Osteocyte (in vitro differentiated cells): ENCODE results near the gene ERO1B. TPM values are rescaled to one million over a fixed set of nuclear protein-coding genes. Genes with fewer than 3 reads are reported as not detected.

Experiments
- DNase-seq: peaks from one replicate; pipeline ENCODE4 v3.0.0; 2021; ENCODE audit warnings: mixed read lengths; ENCODE audit not compliant: unreplicated experiment; ENCODE audit errors: extremely low spot score
- H3K27ac Mint-ChIP-seq: one replicate; pipeline ENCODE4 v1.8.0; 2021; ENCODE audit warnings: mild to moderate bottlenecking, mixed read lengths; ENCODE audit not compliant: unreplicated experiment
- H3K27me3 Mint-ChIP-seq: one replicate; pipeline ENCODE4 v1.8.0; 2021; ENCODE audit warnings: mixed read lengths; ENCODE audit not compliant: unreplicated experiment
- H3K36me3 Mint-ChIP-seq: one replicate; pipeline ENCODE4 v1.8.0; 2021; ENCODE audit warnings: mixed read lengths; ENCODE audit not compliant: unreplicated experiment
- H3K4me1 Mint-ChIP-seq: one replicate; pipeline ENCODE4 v1.8.0; 2021; ENCODE audit warnings: mixed read lengths; ENCODE audit not compliant: unreplicated experiment
- H3K4me3 Mint-ChIP-seq: one replicate; pipeline ENCODE4 v1.8.0; 2021; ENCODE audit warnings: mild to moderate bottlenecking, moderate library complexity, mixed read lengths; ENCODE audit not compliant: unreplicated experiment
- H3K9me3 Mint-ChIP-seq: one replicate; pipeline ENCODE4 v1.8.0; 2021; ENCODE audit warnings: mixed read lengths; ENCODE audit not compliant: unreplicated experiment
- CTCF ChIP-seq: fragments of 200-600 bp; sonication (generic); IDR thresholded peaks from 2 replicates; pipeline ENCODE4 v1.5.0; 2021; ENCODE audit warnings: antibody characterized with exemption, mild to moderate bottlenecking, moderate library complexity
- total RNA-seq: library from RNA; stranded (reverse); gene quantifications from 2 replicates; pipeline ENCODE4 v1.2.1, GENCODE V29; 2021

ERO1B gene
- total RNA-seq, 1 donor from 2014 or later = 4.8 TPM

- Mint-ChIP-seq H3K9me3 (peaks cover 20% of the 10 kb centered on the region), H3K4me1 (no peaks in the 10 kb centered on the region), H3K36me3 (no peaks in the 10 kb centered on the region), H3K27ac (no peak overlapping the region), H3K27me3 (no peaks in the 10 kb centered on the region), H3K4me3 (no peak overlapping the region)
- TF ChIP-seq CTCF = no peak
- no peak for DNase-seq
These were observed 41.0 kb upstream of the ERO1B start for GRCh38 chr1:236322566-236323409.

GRCh38 chr1:236321101-236321500 lies 39.3 kb upstream of the ERO1B start:
- H3K4me1 Mint-ChIP-seq = no peaks in the 10 kb centered on the region

GRCh38 chr1:236320671-236321070 lies 38.9 kb upstream of the ERO1B start:
- TF ChIP-seq CTCF = no peak
- no peak for DNase-seq
- Mint-ChIP-seq H3K4me3 (no peak overlapping the region), H3K4me1 (no peaks in the 10 kb centered on the region), H3K9me3 (peaks cover 20% of the 10 kb centered on the region), H3K36me3 (no peaks in the 10 kb centered on the region), H3K27me3 (no peaks in the 10 kb centered on the region), H3K27ac (no peak overlapping the region)

More at GRCh38 chr1:236321101-236321500, 39.3 kb upstream of the ERO1B start:
- Mint-ChIP-seq H3K27me3 (no peaks in the 10 kb centered on the region), H3K27ac (no peak overlapping the region), H3K9me3 (peaks cover 20% of the 10 kb centered on the region), H3K4me3 (no peak overlapping the region), H3K36me3 (no peaks in the 10 kb centered on the region)
- DNase-seq = no peak
- TF ChIP-seq CTCF = no peak

- H3K36me3 Mint-ChIP-seq = no peaks in the 10 kb centered on the region
- DNase-seq = no peak
- no peak overlapping the region for H3K4me3 Mint-ChIP-seq
- no peak for TF ChIP-seq CTCF
- H3K27ac Mint-ChIP-seq = no peak overlapping the region
- H3K4me1 Mint-ChIP-seq = no peaks in the 10 kb centered on the region
- H3K27me3 Mint-ChIP-seq = no peaks in the 10 kb centered on the region
- peaks cover 20% of the 10 kb centered on the region for H3K9me3 Mint-ChIP-seq
These were observed 38.5 kb upstream of the ERO1B start for GRCh38 chr1:236320214-236320613.

- Mint-ChIP-seq H3K4me1 (no peaks in the 10 kb centered on the region), H3K36me3 (no peaks in the 10 kb centered on the region), H3K9me3 (no peaks in the 10 kb centered on the region), H3K27ac (no peak overlapping the region), H3K4me3 (no peak overlapping the region), H3K27me3 (no peaks in the 10 kb centered on the region)
- TF ChIP-seq CTCF = no peak
- no peak for DNase-seq
These were observed 34.7 kb upstream of the ERO1B start for GRCh38 chr1:236316437-236316836.
